ENCODE data around the gene TSSC4. TPM values are rescaled to one million over a fixed set of nuclear protein-coding genes. Genes with fewer than 3 reads are reported as not detected.

Gene TSSC4
- total and polyA plus RNA-seq, 8 donors = 9.4 to 147 (median 53.2) TPM

- no peak overlapping the region for H3K4me3 ChIP-seq
- WGBS, 5 donors = 51 to 72% (median 59%) methylated on average over 11 to 16 of the region's 16 CpGs
- peak in 1 of 2 donors; percentile 81 for DNase-seq
Observed at GRCh38 chr11:2375964-2376551, 24.5 kb upstream of the TSSC4 start.

DNA sequence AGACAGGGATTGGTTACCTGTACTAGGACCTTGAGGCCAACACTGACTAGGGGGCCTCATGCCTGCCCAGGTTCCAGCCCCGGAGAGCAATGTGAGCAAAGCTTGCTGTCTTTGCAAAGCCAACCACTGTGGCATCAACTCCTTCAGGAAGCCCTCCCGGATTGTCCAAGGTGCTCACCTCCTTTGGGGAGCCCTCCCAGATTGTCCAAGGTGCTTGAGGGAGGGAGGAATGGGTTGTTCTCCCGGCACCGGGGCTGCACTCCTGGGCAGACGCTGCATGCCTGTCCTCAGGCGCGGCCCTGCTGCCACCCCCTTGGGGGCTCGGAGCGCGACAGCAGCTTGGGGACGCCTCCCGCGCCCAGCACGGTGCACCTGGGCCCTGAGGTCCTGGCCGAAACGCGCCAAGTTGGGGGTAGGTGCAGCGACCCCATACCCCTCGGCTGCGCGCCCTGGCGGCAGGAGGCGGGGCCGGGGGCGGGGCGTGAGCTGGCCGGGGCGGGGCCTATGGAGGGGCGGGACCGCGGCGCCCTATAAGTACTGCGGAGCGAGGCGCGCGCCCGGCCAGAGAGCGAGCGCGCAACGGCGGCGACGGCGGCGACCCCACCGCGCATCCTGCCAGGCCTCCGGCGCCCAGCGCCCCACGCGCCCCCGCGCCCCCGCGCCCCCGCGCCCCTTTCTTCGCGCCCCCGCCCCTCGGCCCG lies 23.6 kb upstream of the TSSC4 start, which contains the start of gene CD81:
TSS of gene CD81 (plus strand) at position 560 of the 701 bp plus-strand sequence. CDS start 240 bp downstream, outside the sequence.
- Histone ChIP-seq H3K27me3 (no peaks in the 10 kb centered on the region), H3K4me1 (peaks cover 38 to 61% (median 57%) of the 10 kb centered on the region in 4 donors), H3K4me3 (peak within 1 kb of the TSS; percentile 82 to 98 (median 95)), H3K27ac (peak within 1 kb of the TSS; percentile 91 to 99 (median 98)), H3K36me3 (no peaks in the 10 kb centered on the region), H3K9me3 (no peaks in the 10 kb centered on the region)
- peak; percentile 53 to 81 for DNase-seq
- intact Hi-C loops (cut with DNase I; ENCODE audit: low total_unique reads) = no loop called here
- TF ChIP-seq POLR2AphosphoS5 (IDR thresholded peaks at IDR 0.05) (peak; percentile 47 to 94 (median 88)), CTCF (IDR thresholded peaks at IDR 0.05) (no peak)
- WGBS, 5 donors = 6 to 42% (median 16%) methylated on average over 2 to 63 of the region's 65 CpGs

More at GRCh38 chr11:2375964-2376551, 24.5 kb upstream of the TSSC4 start:
- intact Hi-C loops (cut with DNase I; ENCODE audit: low total_unique reads) = no loop called here
- peaks cover 29 to 52% (median 48%) of the 10 kb centered on the region in 4 donors for H3K4me1 ChIP-seq
- no peaks in the 10 kb centered on the region for H3K36me3 ChIP-seq
- no peaks in the 10 kb centered on the region for H3K9me3 ChIP-seq
- H3K27me3 ChIP-seq = no peaks in the 10 kb centered on the region
- peak overlapping the region in 2 of 5 donors; percentile 3 to 20 for H3K27ac ChIP-seq
- no peak for TF ChIP-seq POLR2A (IDR thresholded peaks at IDR 0.05)
- no peak for TF ChIP-seq POLR2AphosphoS5 (IDR thresholded peaks at IDR 0.05)
- no peak for TF ChIP-seq CTCF (IDR thresholded peaks at IDR 0.05)
- no peak for TF ChIP-seq EP300 (IDR thresholded peaks at IDR 0.05)

DNA sequence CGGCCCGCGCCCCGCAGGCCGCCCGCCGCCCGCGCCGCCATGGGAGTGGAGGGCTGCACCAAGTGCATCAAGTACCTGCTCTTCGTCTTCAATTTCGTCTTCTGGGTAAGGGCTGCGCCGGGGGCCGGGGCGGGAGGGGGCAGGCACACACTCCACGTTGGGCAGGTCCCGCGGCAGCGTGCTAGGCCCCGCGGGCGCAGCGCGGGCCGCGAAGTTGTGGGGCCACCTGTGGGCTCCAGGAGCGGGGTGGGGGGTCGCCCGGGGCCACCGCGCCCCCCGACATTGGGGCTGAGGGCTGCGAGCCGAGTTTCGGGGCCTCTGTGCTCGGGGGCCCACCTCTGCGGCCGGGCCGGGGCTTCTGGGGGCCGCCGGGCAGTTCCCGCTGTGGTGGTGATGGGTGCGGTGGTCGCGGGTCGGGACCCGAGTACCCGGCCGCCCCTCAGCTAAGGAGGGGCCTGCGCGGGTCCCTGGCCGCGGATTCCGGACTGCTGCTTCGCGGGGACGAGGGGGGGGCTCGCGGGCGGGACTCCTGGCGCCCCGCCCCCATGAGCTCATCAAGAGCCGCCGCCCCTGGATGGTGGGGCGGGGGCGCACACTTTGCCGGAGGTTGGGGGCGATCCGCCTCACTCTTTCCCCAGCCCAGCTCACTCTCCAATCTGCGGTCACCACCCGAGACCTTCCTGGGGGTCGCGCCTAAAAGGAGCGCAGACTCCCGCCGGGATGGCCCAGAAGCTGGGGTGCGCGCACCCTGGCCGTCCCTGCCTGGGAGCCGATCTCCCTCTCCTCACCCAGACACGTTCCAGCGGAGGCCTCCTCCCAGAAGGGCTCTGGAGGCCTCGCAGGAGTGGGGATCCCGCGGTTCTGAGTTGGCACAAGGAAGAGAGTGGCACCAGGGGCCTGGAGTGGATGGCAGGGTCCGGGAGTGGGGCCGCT lies 22.8 kb upstream of the TSSC4 start:
- no peaks in the 10 kb centered on the region for H3K9me3 ChIP-seq
- peaks cover 46 to 69% (median 65%) of the 10 kb centered on the region in 4 donors for H3K4me1 ChIP-seq
- H3K36me3 ChIP-seq = no peaks in the 10 kb centered on the region
- no peak for TF ChIP-seq POLR2AphosphoS5 (IDR thresholded peaks at IDR 0.05)
- peak; percentile 69 to 93 for DNase-seq
- H3K27me3 ChIP-seq = no peaks in the 10 kb centered on the region
- H3K4me3 ChIP-seq = peak overlapping the region; percentile 82 to 98 (median 95)
- intact Hi-C loops (cut with DNase I; ENCODE audit: low total_unique reads) = no loop called here
- 1% methylated on average over 20 to 88 of the region's 88 CpGs for WGBS, 5 donors
- H3K27ac ChIP-seq = peak overlapping the region; percentile 91 to 99 (median 98)

- Histone ChIP-seq H3K27me3 (no peaks in the 10 kb centered on the region), H3K36me3 (no peaks in the 10 kb centered on the region), H3K4me3 (peak overlapping the region; percentile 82 to 98 (median 95)), H3K4me1 (peaks cover 55 to 78% (median 74%) of the 10 kb centered on the region in 4 donors), H3K27ac (peak overlapping the region; percentile 91 to 99 (median 98)), H3K9me3 (no peaks in the 10 kb centered on the region)
- TF ChIP-seq POLR2A (IDR thresholded peaks at IDR 0.05) (no peak), POLR2AphosphoS5 (IDR thresholded peaks at IDR 0.05) (no peak), EP300 (IDR thresholded peaks at IDR 0.05) (no peak), CTCF (IDR thresholded peaks at IDR 0.05) (no peak)
- 11 to 25% (median 19%) methylated on average over 15 to 23 of the region's 23 CpGs for WGBS, 5 donors
- intact Hi-C loops (cut with DNase I; ENCODE audit: low total_unique reads) = no loop called here
- peak in 1 of 2 donors; percentile 85 for DNase-seq
Observed at GRCh38 chr11:2378527-2379210, 21.9 kb upstream of the TSSC4 start.

All from stomach (tissue), 9 donors.